Body of pancreas (tissue), 4 donors: ENCODE data around the gene CACNA1C. TPM values are rescaled to one million over a fixed set of nuclear protein-coding genes. Genes with fewer than 3 reads are reported as not detected.

Experiments used
- ATAC-seq: fragments of 150-250 bp; one replicate; pipeline ENCODE4 v1.9.1; 2016
- DNase-seq, 4 donors: peaks; one replicate each; pipeline ENCODE4 v3.0.0-alpha.2; 2019
- H3K27ac ChIP-seq, 4 donors: fragments of 200-600 bp; sonication (generic); 1 replicate in 3 of 4; 2 replicates in 1 of 4; pipeline versions ENCODE4 v1.5.1 to v1.6.1; 2016 to 2019; ENCODE audit warnings: mild to moderate bottlenecking in 1 of 4, mixed read lengths in 1 of 4, moderate library complexity in 1 of 4
- H3K27me3 ChIP-seq, 2 donors: fragments of 200-600 bp; sonication (generic); one replicate each; pipeline ENCODE4 v1.6.0; 2016; ENCODE audit warnings: mild to moderate bottlenecking in 1 of 2
- H3K36me3 ChIP-seq, 2 donors: fragments of 200-600 bp; sonication (generic); replicated peaks in 1 of 2; 2 replicates each; pipeline ENCODE4 v1.5.1; 2016; ENCODE audit warnings: low read depth in 2 of 2; ENCODE audit not compliant: insufficient read depth in 1 of 2
- H3K4me1 ChIP-seq: fragments of 200-600 bp; sonication (generic); one replicate; pipeline ENCODE4 v1.6.0; 2016
- H3K4me3 ChIP-seq, 2 donors: fragments of 200-600 bp; sonication (generic); 1 replicate in 1 of 2; 2 replicates in 1 of 2; pipeline ENCODE4 v1.5.1; 2016 to 2019
- H3K9me3 ChIP-seq, 3 donors: fragments of 200-600 bp; sonication (generic); 1 replicate in 2 of 3; 2 replicates in 1 of 3; pipeline ENCODE4 v1.5.1; 2016
- POLR2A ChIP-seq, 3 donors: fragments of 450-650 bp; IDR thresholded peaks; one replicate each; pipeline ENCODE4 v1.6.1; 2016; ENCODE audit warnings: antibody characterized with exemption in 3 of 3, mild to moderate bottlenecking in 2 of 3
- WGBS, 2 donors: methylation state at CpG; one replicate each; pipeline ENCODE4 v1.1.5; 2017; 5-methylcytosine and 5-hydroxymethylcytosine counted together
- intact Hi-C: fragments of 100-400 bp; cut with DNase I; formaldehyde crosslinking; loops from one replicate; pipeline ENCODE4 v1.15.1; 2023
- total RNA-seq, 2 donors: library from RNA; depleted of rRNA; stranded (reverse); fragments of >200 nt; gene quantifications; one replicate each; pipeline ENCODE4 v1.1.0, GENCODE V29; 2016
- TF ChIP-seq, protein P1 (sequence below), 7 experiments: fragments of 450-650 bp in 4 of 7; fragments of 200-600 bp in 3 of 7; sonication (generic) in 3 of 7; IDR thresholded peaks; one replicate each; pipeline ENCODE4 v1.5.1; 2016 to 2019; ENCODE audit warnings: antibody characterized with exemption in 7 of 7

CACNA1C gene
- total RNA-seq, 2 donors from 2014 or later, result 2.3 to 4.4 TPM

DNA sequence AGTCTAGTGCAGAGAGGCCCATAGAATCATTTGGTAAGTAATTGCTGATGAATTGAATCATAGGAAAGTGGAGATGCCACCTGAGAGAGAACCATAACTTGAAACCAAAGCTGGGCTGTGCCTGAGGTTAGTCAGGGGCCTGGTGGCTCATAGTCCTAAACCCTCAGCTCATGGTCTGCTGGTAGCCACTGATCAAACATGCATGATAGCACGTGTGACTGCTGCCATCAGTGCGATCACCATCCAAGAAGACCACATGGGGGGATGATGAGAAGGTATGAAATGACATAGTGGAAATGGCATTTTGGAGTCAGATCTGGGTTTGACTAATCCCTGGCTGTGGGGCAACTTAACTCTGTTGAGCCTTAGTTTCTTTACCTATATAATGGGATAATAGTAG lies 190.5 kb downstream of the CACNA1C start:
- Histone ChIP-seq H3K4me1 (no peaks in the 10 kb centered on the region), H3K27me3 (no peaks in the 10 kb centered on the region), H3K36me3 (no peaks in the 10 kb centered on the region), H3K4me3 (no peak overlapping the region), H3K9me3 (no peaks in the 10 kb centered on the region), H3K27ac (no peak overlapping the region)
- TF ChIP-seq POLR2A (IDR thresholded peaks at IDR 0.05), result no peak
- TF ChIP-seq, protein P1, sequence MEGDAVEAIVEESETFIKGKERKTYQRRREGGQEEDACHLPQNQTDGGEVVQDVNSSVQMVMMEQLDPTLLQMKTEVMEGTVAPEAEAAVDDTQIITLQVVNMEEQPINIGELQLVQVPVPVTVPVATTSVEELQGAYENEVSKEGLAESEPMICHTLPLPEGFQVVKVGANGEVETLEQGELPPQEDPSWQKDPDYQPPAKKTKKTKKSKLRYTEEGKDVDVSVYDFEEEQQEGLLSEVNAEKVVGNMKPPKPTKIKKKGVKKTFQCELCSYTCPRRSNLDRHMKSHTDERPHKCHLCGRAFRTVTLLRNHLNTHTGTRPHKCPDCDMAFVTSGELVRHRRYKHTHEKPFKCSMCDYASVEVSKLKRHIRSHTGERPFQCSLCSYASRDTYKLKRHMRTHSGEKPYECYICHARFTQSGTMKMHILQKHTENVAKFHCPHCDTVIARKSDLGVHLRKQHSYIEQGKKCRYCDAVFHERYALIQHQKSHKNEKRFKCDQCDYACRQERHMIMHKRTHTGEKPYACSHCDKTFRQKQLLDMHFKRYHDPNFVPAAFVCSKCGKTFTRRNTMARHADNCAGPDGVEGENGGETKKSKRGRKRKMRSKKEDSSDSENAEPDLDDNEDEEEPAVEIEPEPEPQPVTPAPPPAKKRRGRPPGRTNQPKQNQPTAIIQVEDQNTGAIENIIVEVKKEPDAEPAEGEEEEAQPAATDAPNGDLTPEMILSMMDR (IDR thresholded peaks at IDR 0.05), result no peak
- intact Hi-C loops, result no loop called here
- no peak for ATAC-seq
- DNase-seq, result no peak
- 72 to 77% methylated on average over 2 of the region's 2 CpGs for WGBS, 2 donors

DNA sequence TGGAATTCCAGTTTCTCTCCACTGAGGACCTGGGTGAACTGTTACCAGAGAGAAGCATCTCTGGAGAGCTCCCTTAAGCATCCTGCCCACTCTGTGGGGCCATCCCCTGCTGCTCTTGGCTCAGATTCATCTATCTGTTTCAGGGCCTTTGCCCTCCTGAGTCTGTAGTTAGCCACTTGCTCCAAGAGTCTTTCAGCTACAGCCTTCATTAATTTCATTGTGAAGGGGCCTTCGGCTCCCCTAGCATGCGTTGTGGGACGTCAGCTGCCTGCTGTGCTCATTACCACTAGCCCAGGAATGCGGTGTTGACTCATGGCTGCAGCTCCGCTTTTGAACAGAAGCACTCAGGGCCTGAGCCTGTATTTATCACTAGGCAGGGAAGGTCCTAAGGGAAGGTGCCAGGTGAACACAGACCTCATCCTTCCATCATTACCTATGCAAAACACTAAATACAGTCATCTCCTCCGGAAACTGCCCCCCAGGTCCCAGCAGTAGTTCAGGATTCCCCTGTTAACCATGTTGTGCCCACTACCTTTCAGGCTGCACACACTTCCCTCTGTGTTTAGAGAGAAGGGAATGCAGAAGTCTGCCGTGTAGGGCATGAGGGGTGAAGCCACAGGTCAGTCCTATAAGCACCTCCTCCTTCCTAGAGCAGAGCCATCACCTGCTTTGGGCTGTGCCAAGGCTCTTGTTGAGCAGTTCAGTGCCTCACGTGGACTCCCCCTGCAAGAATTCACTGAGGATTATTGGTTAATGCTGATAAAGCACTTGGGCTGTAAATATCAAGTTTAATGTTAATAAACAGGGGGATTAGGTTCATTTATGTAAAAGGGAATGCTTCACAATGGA lies 191.4 kb downstream of the CACNA1C start:
- Histone ChIP-seq H3K27me3 (no peaks in the 10 kb centered on the region), H3K9me3 (no peaks in the 10 kb centered on the region), H3K36me3 (no peaks in the 10 kb centered on the region), H3K4me3 (no peak overlapping the region), H3K4me1 (no peaks in the 10 kb centered on the region), H3K27ac (no peak overlapping the region)
- no peak for ATAC-seq
- DNase-seq, result no peak
- TF ChIP-seq, protein P1 (IDR thresholded peaks at IDR 0.05), result no peak
- no peak for TF ChIP-seq POLR2A (IDR thresholded peaks at IDR 0.05)
- intact Hi-C loops, result no loop called here
- WGBS, 2 donors, result 35 to 60% methylated on average over 8 of the region's 8 CpGs

DNA sequence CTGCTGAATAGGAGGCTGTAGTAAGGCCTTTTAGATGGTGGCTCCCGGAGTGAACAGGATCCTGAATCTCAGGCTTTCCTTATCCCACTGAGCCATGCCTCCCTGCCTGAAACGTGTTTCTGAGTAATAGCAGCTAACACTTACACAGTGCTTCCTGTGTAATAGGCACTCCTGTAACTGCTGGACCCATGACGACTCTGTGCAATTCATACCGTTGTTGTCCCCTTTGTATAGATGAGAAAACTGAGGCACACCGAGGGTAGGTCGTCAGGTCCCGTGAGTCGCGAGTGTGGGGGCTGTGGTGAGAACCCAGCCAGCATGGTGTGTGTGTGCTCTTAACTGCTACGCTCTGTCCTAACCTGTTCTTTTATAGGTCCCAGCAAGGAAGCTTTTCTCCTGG lies 193.6 kb downstream of the CACNA1C start:
- no peak overlapping the region for H3K27ac ChIP-seq
- no peaks in the 10 kb centered on the region for H3K27me3 ChIP-seq
- 67 to 74% methylated on average over 10 of the region's 10 CpGs for WGBS, 2 donors
- no peaks in the 10 kb centered on the region for H3K9me3 ChIP-seq
- no peak overlapping the region for H3K4me3 ChIP-seq
- ATAC-seq (no peak), DNase-seq (no peak)
- TF ChIP-seq POLR2A (IDR thresholded peaks at IDR 0.05), result no peak
- TF ChIP-seq, protein P1 (IDR thresholded peaks at IDR 0.05), result no peak
- no peaks in the 10 kb centered on the region for H3K36me3 ChIP-seq
- intact Hi-C loops, result no loop called here
- H3K4me1 ChIP-seq, result no peaks in the 10 kb centered on the region

GRCh38 chr12:2247120-2247519 lies 194.3 kb downstream of the CACNA1C start:
- Histone ChIP-seq H3K27ac (no peak overlapping the region), H3K4me3 (no peak overlapping the region), H3K4me1 (no peaks in the 10 kb centered on the region), H3K9me3 (no peaks in the 10 kb centered on the region), H3K36me3 (no peaks in the 10 kb centered on the region), H3K27me3 (no peaks in the 10 kb centered on the region)
- intact Hi-C loops, result no loop called here
- ATAC-seq (no peak), DNase-seq (no peak)
- WGBS, 2 donors, result 46 to 58% methylated on average over 7 of the region's 7 CpGs
- TF ChIP-seq POLR2A (IDR thresholded peaks at IDR 0.05), result no peak
- TF ChIP-seq, protein P1 (IDR thresholded peaks at IDR 0.05), result no peak

GRCh38 chr12:2247596-2247995 lies 194.8 kb downstream of the CACNA1C start:
- no peak for DNase-seq
- Histone ChIP-seq H3K27ac (no peak overlapping the region), H3K4me3 (no peak overlapping the region), H3K9me3 (no peaks in the 10 kb centered on the region), H3K27me3 (no peaks in the 10 kb centered on the region), H3K36me3 (no peaks in the 10 kb centered on the region), H3K4me1 (no peaks in the 10 kb centered on the region)
- ATAC-seq, result no peak
- TF ChIP-seq, protein P1 (IDR thresholded peaks at IDR 0.05), result no peak
- TF ChIP-seq POLR2A (IDR thresholded peaks at IDR 0.05), result no peak
- intact Hi-C loops, result no loop called here
- WGBS, 2 donors, result 32 to 43% methylated on average over 5 of the region's 5 CpGs
